ENCODE data around the gene ZNF654. TPM values are rescaled to one million over a fixed set of nuclear protein-coding genes. Genes with fewer than 3 reads are reported as not detected.

Gene ZNF654
- total RNA-seq, 1 donor from 2014 or later, result 16.7 TPM

DNA sequence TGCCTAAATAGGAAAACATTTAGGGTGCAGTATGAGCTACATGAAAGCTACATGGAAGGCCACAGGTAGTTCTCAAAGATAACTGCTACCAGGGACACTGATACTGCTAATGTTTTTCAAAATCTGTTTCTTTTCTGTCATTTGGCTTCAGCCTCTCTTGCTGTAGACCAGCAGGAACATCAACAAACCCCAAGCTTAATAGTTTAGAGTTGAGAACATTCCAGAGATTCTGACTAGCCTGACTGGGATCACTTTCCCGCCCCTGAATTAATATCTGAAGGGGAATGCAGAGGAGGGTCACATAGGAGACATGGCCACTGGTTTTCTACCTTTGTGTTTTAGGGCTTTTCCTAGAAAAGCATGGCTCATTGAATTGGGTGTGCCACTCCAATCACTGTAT, 73.8 kb downstream of the ZNF654 start:
- TF ChIP-seq POLR2A (IDR thresholded peaks at IDR 0.05), result no peak
- TF ChIP-seq POLR2AphosphoS5 (IDR thresholded peaks at IDR 0.05; ENCODE audit: insufficient read depth in 1 of 2, low read depth in 1 of 2), result no peak
- TF ChIP-seq CTCF (IDR thresholded peaks at IDR 0.05), result no peak
- intact Hi-C loops (cut with DNase I), result no loop called here
- Histone ChIP-seq H3K4me1 (no peaks in the 10 kb centered on the region), H3K9me3 (no peaks in the 10 kb centered on the region), H3K4me3 (no peak overlapping the region), H3K27me3 (no peaks in the 10 kb centered on the region), H3K36me3 (peaks cover 5 to 20% of the 10 kb centered on the region in 2 donors), H3K27ac (no peak overlapping the region)
- no peak for DNase-seq (ENCODE audit: extremely low spot score in 2 of 2)

DNA sequence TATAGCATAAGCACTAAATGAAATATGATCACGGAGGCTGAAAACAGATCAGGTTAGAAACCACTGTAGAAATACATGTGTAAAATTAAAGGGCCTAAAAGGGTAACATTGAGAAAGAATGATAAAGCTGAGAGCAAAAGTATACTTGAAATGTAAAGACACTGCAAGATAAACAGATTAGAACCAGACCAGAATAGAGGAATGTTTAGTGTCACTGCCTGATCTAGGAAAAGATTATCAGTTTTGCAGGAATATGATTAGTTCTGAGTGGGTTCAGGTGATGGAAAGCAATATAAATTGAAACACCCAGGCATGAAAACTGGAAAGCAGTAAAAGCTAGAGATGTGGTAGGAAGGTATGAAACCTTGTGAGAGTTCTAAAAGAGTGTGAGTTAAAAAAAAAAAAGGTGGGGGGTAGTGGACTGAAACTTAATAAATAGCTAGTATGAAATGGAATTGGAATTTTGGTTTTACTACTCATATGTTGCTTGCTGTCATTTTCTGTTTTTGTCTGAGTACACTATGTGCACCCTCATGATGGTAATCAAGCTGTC, 74.7 kb downstream of the ZNF654 start:
- H3K4me1 ChIP-seq, result no peaks in the 10 kb centered on the region
- no peak overlapping the region for H3K27ac ChIP-seq
- TF ChIP-seq POLR2AphosphoS5 (IDR thresholded peaks at IDR 0.05; ENCODE audit: insufficient read depth in 1 of 2, low read depth in 1 of 2), result no peak
- TF ChIP-seq CTCF (IDR thresholded peaks at IDR 0.05), result no peak
- no peak for TF ChIP-seq POLR2A (IDR thresholded peaks at IDR 0.05)
- peaks cover 5 to 20% of the 10 kb centered on the region in 2 donors for H3K36me3 ChIP-seq
- no peak for DNase-seq (ENCODE audit: extremely low spot score in 2 of 2)
- no peak overlapping the region for H3K4me3 ChIP-seq
- H3K27me3 ChIP-seq, result no peaks in the 10 kb centered on the region
- intact Hi-C loops (cut with DNase I), result no loop called here
- H3K9me3 ChIP-seq, result no peaks in the 10 kb centered on the region

GRCh38 chr3:88137836-88138235, 78.8 kb downstream of the ZNF654 start:
- Histone ChIP-seq H3K36me3 (peaks cover 5 to 20% of the 10 kb centered on the region in 2 donors), H3K27me3 (no peaks in the 10 kb centered on the region), H3K9me3 (no peaks in the 10 kb centered on the region), H3K4me3 (no peak overlapping the region), H3K4me1 (peaks cover 7% of the 10 kb centered on the region), H3K27ac (no peak overlapping the region)
- intact Hi-C loops (cut with DNase I), result no loop called here
- DNase-seq (ENCODE audit: extremely low spot score in 2 of 2), result no peak
- TF ChIP-seq POLR2AphosphoS5 (IDR thresholded peaks at IDR 0.05; ENCODE audit: insufficient read depth in 1 of 2, low read depth in 1 of 2), result no peak
- no peak for TF ChIP-seq POLR2A (IDR thresholded peaks at IDR 0.05)
- no peak for TF ChIP-seq CTCF (IDR thresholded peaks at IDR 0.05)

DNA sequence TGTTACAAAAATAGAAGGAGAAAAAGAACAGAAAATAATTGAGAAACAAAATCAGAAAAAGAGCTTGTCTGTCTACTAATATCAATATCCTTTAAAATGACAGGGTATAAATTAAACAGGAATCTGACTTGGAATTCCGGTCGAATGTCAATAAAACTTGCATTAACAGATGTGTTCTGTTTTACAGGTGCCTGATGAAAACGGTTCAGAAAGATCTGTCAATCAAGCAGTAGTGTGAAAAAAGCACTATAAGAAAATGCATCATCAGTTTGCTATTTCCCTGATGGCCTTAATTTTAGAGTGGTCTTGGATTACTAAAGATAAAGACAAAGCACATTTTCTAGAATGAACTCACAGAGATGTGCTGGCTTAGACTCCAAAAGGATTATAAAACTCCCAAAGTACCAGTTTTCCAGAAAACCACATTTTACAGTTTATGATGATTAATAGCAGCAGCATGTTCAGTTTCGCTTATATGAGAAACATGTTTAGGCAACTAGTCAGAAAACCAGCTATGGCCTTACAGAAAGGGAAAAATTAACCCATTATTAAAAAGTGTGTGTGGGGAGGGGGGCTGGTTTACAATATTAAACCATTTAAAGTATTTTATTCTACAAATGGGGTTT, 82.5 kb downstream of the ZNF654 start:
- H3K9me3 ChIP-seq, result no peaks in the 10 kb centered on the region
- H3K4me3 ChIP-seq, result no peak overlapping the region
- no peak overlapping the region for H3K27ac ChIP-seq
- intact Hi-C loops (cut with DNase I), result no loop called here
- TF ChIP-seq CTCF (IDR thresholded peaks at IDR 0.05) (no peak), POLR2AphosphoS5 (IDR thresholded peaks at IDR 0.05; ENCODE audit: insufficient read depth in 1 of 2, low read depth in 1 of 2) (no peak), POLR2A (IDR thresholded peaks at IDR 0.05) (no peak)
- no peaks in the 10 kb centered on the region for H3K27me3 ChIP-seq
- peaks cover 7% of the 10 kb centered on the region for H3K4me1 ChIP-seq
- DNase-seq (ENCODE audit: extremely low spot score in 2 of 2), result no peak
- peaks cover 0 to 4% of the 10 kb centered on the region in 2 donors for H3K36me3 ChIP-seq

DNA sequence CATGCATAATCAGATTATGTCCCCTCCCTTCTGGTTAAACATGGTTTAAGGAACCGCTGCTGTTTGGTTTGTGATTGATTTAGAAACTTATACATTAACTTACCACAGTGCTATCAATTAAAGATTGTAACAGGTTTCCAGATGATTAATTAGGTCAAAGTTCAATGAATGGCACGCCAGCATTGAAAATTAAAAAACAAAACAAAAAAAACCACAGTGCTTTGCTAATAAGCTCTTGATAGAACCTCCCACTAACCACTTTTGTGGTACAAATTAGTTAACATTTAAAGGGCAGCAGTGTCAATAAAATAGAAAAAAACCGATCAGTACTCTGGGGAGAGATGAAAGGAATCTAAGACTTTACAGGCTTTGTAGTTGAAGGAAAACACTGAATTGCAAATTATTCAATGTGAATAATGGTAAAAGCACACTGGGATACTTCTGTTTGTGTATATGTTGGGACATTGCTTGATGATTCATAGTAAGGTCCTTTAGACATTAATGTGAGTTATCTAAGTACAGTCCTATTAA, 83.1 kb downstream of the ZNF654 start:
- no peak for DNase-seq (ENCODE audit: extremely low spot score in 2 of 2)
- no peak for TF ChIP-seq CTCF (IDR thresholded peaks at IDR 0.05)
- no peak for TF ChIP-seq POLR2A (IDR thresholded peaks at IDR 0.05)
- no peak for TF ChIP-seq POLR2AphosphoS5 (IDR thresholded peaks at IDR 0.05; ENCODE audit: insufficient read depth in 1 of 2, low read depth in 1 of 2)
- Histone ChIP-seq H3K27ac (no peak overlapping the region), H3K36me3 (no peaks in the 10 kb centered on the region), H3K9me3 (no peaks in the 10 kb centered on the region), H3K4me1 (peaks cover 7% of the 10 kb centered on the region), H3K4me3 (no peak overlapping the region), H3K27me3 (no peaks in the 10 kb centered on the region)
- intact Hi-C loops (cut with DNase I), result no loop called here
